ENCODE results near the gene PPARD. TPM values are rescaled to one million over a fixed set of nuclear protein-coding genes. Genes with fewer than 3 reads are reported as not detected.
"Not testable (repeated sequence)": the region's sequence is repeated elsewhere in the genome, so short reads cannot be mapped to it uniquely, and the experiment has no call there.

PPARD gene
- total RNA-seq, 1 donor from 2014 or later: 21.9 TPM

GRCh38 chr6:35328108-35328723, 14.1 kb upstream of the PPARD start:
- no peaks in the 10 kb centered on the region for H3K9me3 Mint-ChIP-seq
- DNase-seq (ENCODE audit: extremely low spot score, unreplicated experiment): peak; percentile 13
- H3K36me3 Mint-ChIP-seq: no peaks in the 10 kb centered on the region
- H3K27me3 Mint-ChIP-seq: no peaks in the 10 kb centered on the region
- H3K4me1 Mint-ChIP-seq (ENCODE audit: unreplicated experiment): peaks cover 6% of the 10 kb centered on the region
- no peak overlapping the region for H3K4me3 Mint-ChIP-seq
- H3K27ac Mint-ChIP-seq: no peak overlapping the region
- no peak for TF ChIP-seq CTCF (conservative IDR thresholded peaks at IDR 0.05)

- DNase-seq (ENCODE audit: extremely low spot score, unreplicated experiment); H3K27ac Mint-ChIP-seq; H3K27me3 Mint-ChIP-seq; H3K36me3 Mint-ChIP-seq; H3K4me1 Mint-ChIP-seq (ENCODE audit: unreplicated experiment); H3K9me3 Mint-ChIP-seq; H3K4me3 Mint-ChIP-seq: not testable (repeated sequence)
Measured at GRCh38 chr6:35328965-35329364, 13.4 kb upstream of the PPARD start.

DNA sequence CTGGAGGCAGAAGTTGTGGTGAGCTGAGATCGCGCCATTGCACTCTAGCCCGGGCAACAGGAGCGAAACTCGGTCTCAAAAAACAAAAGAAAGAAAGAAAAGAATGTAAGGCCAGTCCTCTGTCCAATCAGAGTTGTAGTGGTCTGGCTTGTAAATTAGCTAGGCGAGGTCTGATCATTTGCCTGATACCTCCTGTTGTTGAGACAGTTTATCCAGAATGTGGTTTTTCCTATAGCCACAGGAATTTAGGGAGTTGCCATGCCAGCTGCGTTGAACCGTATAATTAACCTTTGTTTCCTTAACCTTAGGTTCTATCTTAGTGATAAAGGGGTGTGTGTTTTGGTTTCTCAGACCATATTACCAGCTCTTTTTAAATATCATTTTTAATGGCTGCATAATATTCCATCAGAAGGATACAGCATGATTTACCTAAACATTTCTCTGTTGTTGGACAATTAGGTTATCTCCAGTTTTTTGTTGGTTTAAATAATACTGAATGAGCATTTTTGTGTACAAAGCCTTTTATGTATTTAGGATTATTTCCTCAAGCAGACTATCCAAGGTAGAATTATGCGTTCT, 11.7 kb upstream of the PPARD start:
- H3K27ac Mint-ChIP-seq: no peak overlapping the region
- peaks cover 6% of the 10 kb centered on the region for H3K4me1 Mint-ChIP-seq (ENCODE audit: unreplicated experiment)
- H3K36me3 Mint-ChIP-seq: no peaks in the 10 kb centered on the region
- peak; percentile 18 for DNase-seq (ENCODE audit: extremely low spot score, unreplicated experiment)
- no peak for TF ChIP-seq CTCF (conservative IDR thresholded peaks at IDR 0.05)
- no peak overlapping the region for H3K4me3 Mint-ChIP-seq
- no peaks in the 10 kb centered on the region for H3K9me3 Mint-ChIP-seq
- H3K27me3 Mint-ChIP-seq: peaks cover 22% of the 10 kb centered on the region

- H3K4me1 Mint-ChIP-seq (ENCODE audit: unreplicated experiment); DNase-seq (ENCODE audit: extremely low spot score, unreplicated experiment); H3K9me3 Mint-ChIP-seq; H3K4me3 Mint-ChIP-seq; H3K27ac Mint-ChIP-seq; H3K36me3 Mint-ChIP-seq: not testable (repeated sequence)
- H3K27me3 Mint-ChIP-seq: peaks cover 32% of the 10 kb centered on the region
- peak; percentile 30 for TF ChIP-seq CTCF (conservative IDR thresholded peaks at IDR 0.05)
Measured at GRCh38 chr6:35332074-35332887, 10.1 kb upstream of the PPARD start.

DNA sequence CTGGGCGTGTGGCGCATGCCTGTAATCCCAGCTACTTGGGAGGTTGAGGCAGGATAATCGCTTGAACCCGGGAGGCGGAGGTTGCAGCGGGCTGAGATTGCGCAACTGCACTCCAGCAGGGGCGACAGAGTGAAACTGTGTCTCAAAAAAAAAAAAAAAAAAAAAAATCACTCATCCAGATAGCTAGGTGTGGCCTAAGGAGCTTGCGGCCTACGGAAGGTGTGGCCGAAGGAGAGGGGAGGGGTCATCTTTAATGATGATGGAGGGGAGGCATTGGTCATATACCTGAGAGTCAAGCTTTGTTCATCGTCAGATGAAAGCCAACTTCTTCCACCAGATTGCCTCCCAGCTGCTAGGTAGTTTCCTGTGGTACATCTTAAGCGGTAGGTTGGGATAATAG, 801 bp upstream of the PPARD start:
- peak overlapping the region; percentile 91 for H3K27ac Mint-ChIP-seq
- peaks cover 26% of the 10 kb centered on the region for H3K4me1 Mint-ChIP-seq (ENCODE audit: unreplicated experiment)
- H3K36me3 Mint-ChIP-seq: no peaks in the 10 kb centered on the region
- no peak for TF ChIP-seq CTCF (conservative IDR thresholded peaks at IDR 0.05)
- no peaks in the 10 kb centered on the region for H3K9me3 Mint-ChIP-seq
- H3K4me3 Mint-ChIP-seq: peak overlapping the region; percentile 96
- peaks cover 17% of the 10 kb centered on the region for H3K27me3 Mint-ChIP-seq
- no peak for DNase-seq (ENCODE audit: extremely low spot score, unreplicated experiment)
